ENCODE results near the gene LARGE1.

Gene LARGE1

GRCh38 chr22:33807470-33807869 is 112.8 kb downstream of the LARGE1 start:
- no peak overlapping the region for H3K4me2 ChIP-seq (ENCODE audit: low read length)
- no peak overlapping the region for H3K27ac ChIP-seq (ENCODE audit: low read depth, low read length, poor library complexity, severe bottlenecking)
- no peak overlapping the region for H3K9ac ChIP-seq (ENCODE audit: low read length)
- H3K4me1 ChIP-seq (ENCODE audit: insufficient read depth, low read length, severe bottlenecking) = peaks cover 36% of the 10 kb centered on the region
- H3K36me3 ChIP-seq (ENCODE audit: insufficient read depth, low read length) = no peaks in the 10 kb centered on the region
- H2AFZ ChIP-seq (ENCODE audit: low read length) = no peak overlapping the region
- H3K9me2 ChIP-seq (ENCODE audit: low read depth, low read length) = no peaks in the 10 kb centered on the region
- no peaks in the 10 kb centered on the region for H3K27me3 ChIP-seq (ENCODE audit: insufficient read depth, low read length)
- H4K20me1 ChIP-seq (ENCODE audit: insufficient read depth, low read length) = no peaks in the 10 kb centered on the region
- H3K79me2 ChIP-seq (ENCODE audit: insufficient read depth, low read length) = no peaks in the 10 kb centered on the region
- TF ChIP-seq EZH2 (IDR thresholded peaks at IDR 0.05; ENCODE audit: borderline replicate concordance, low read length) (no peak), CTCF (IDR thresholded peaks at IDR 0.05; ENCODE audit: low read length) (no peak)
- H3K4me3 ChIP-seq (ENCODE audit: low read depth, low read length, poor library complexity, severe bottlenecking) = no peak overlapping the region
- H3K9me3 ChIP-seq (ENCODE audit: low read length) = no peaks in the 10 kb centered on the region
- H3F3A ChIP-seq (ENCODE audit: insufficient read depth, low read length) = no peaks in the 10 kb centered on the region

- no peak overlapping the region; the same call in 1 of the 2 replicates for H3K9ac ChIP-seq (ENCODE audit: low read length)
- H3K27ac ChIP-seq (ENCODE audit: low read depth, low read length, poor library complexity, severe bottlenecking) = peak overlapping the region; percentile 13
- H3K4me1 ChIP-seq (ENCODE audit: insufficient read depth, low read length, severe bottlenecking) = peaks cover 26% of the 10 kb centered on the region
- H3K36me3 ChIP-seq (ENCODE audit: insufficient read depth, low read length) = no peaks in the 10 kb centered on the region
- no peaks in the 10 kb centered on the region for H3K79me2 ChIP-seq (ENCODE audit: insufficient read depth, low read length)
- H3K4me3 ChIP-seq (ENCODE audit: low read depth, low read length, poor library complexity, severe bottlenecking) = peak overlapping the region; percentile 25
- H3F3A ChIP-seq (ENCODE audit: insufficient read depth, low read length) = no peaks in the 10 kb centered on the region
- TF ChIP-seq EZH2 (IDR thresholded peaks at IDR 0.05; ENCODE audit: borderline replicate concordance, low read length) (no peak), CTCF (IDR thresholded peaks at IDR 0.05; ENCODE audit: low read length) (no peak)
- no peaks in the 10 kb centered on the region for H4K20me1 ChIP-seq (ENCODE audit: insufficient read depth, low read length)
- no peak overlapping the region for H2AFZ ChIP-seq (ENCODE audit: low read length)
- H3K9me2 ChIP-seq (ENCODE audit: low read depth, low read length) = no peaks in the 10 kb centered on the region
- H3K9me3 ChIP-seq (ENCODE audit: low read length) = no peaks in the 10 kb centered on the region
- peak overlapping the region; percentile 28 for H3K4me2 ChIP-seq (ENCODE audit: low read length)
- no peaks in the 10 kb centered on the region for H3K27me3 ChIP-seq (ENCODE audit: insufficient read depth, low read length)
Observed at GRCh38 chr22:33806191-33806590, 114.1 kb downstream of the LARGE1 start.

GRCh38 chr22:33803371-33804282 is 116.6 kb downstream of the LARGE1 start:
- H3K4me2 ChIP-seq (ENCODE audit: low read length) = no peak overlapping the region
- no peaks in the 10 kb centered on the region for H3F3A ChIP-seq (ENCODE audit: insufficient read depth, low read length)
- no peaks in the 10 kb centered on the region for H3K9me2 ChIP-seq (ENCODE audit: low read depth, low read length)
- H3K9me3 ChIP-seq (ENCODE audit: low read length) = no peaks in the 10 kb centered on the region
- no peak for TF ChIP-seq CTCF (IDR thresholded peaks at IDR 0.05; ENCODE audit: low read length)
- no peak for TF ChIP-seq EZH2 (IDR thresholded peaks at IDR 0.05; ENCODE audit: borderline replicate concordance, low read length)
- H3K36me3 ChIP-seq (ENCODE audit: insufficient read depth, low read length) = no peaks in the 10 kb centered on the region
- no peak overlapping the region for H3K9ac ChIP-seq (ENCODE audit: low read length)
- H3K4me1 ChIP-seq (ENCODE audit: insufficient read depth, low read length, severe bottlenecking) = peaks cover 13% of the 10 kb centered on the region
- H3K27ac ChIP-seq (ENCODE audit: low read depth, low read length, poor library complexity, severe bottlenecking) = no peak overlapping the region
- no peaks in the 10 kb centered on the region for H4K20me1 ChIP-seq (ENCODE audit: insufficient read depth, low read length)
- no peak overlapping the region for H2AFZ ChIP-seq (ENCODE audit: low read length)
- no peaks in the 10 kb centered on the region for H3K27me3 ChIP-seq (ENCODE audit: insufficient read depth, low read length)
- H3K4me3 ChIP-seq (ENCODE audit: low read depth, low read length, poor library complexity, severe bottlenecking) = no peak overlapping the region
- no peaks in the 10 kb centered on the region for H3K79me2 ChIP-seq (ENCODE audit: insufficient read depth, low read length)
